IMR-90 (cell line): ENCODE measurements around the gene SLC2A13. TPM values are rescaled to one million over a fixed set of nuclear protein-coding genes. Genes with fewer than 3 reads are reported as not detected.

ENCODE experiments used
- ATAC-seq: fragments of 200-7000 bp; cut with Tn5 transposase; 2 replicates; pipeline ENCODE4 v1.9.1; 2020; ENCODE audit warnings: low read depth, mild to moderate bottlenecking, moderate library complexity
- BruUV-seq: library from RNA; stranded (reverse); fragments of 400-500 nt; replicated peaks from 2 replicates; lab custom pipeline; 2021; lab: Mats Ljungman, UMichigan
- CTCF ChIA-PET: fragments of 300-600 bp; formaldehyde crosslinking; extraction: SDS; loops from one replicate; lab custom pipeline; 2021; ENCODE audit warnings: antibody characterized with exemption; lab: Yijun Ruan, JAX
- POLR2A ChIA-PET: fragments of 300-600 bp; sonication (Branson Sonifier 250); formaldehyde crosslinking; loops from one replicate; lab custom pipeline; 2022; ENCODE audit warnings: antibody characterized with exemption; ENCODE audit not compliant: unreplicated experiment; lab: Charles Lee
- DNase-seq: peaks from one replicate; pipeline ENCODE4 v3.0.0; 2013
- H2AFZ ChIP-seq: replicated peaks from 2 replicates; pipeline ENCODE3; 2013; ENCODE audit warnings: low read length, mild to moderate bottlenecking; ENCODE audit not compliant: poor library complexity
- H2AK5ac ChIP-seq: 2 replicates; pipeline ENCODE4 v1.6.1; 2013; ENCODE audit warnings: low read depth, low read length, inconsistent platforms
- H2AK9ac ChIP-seq: replicated peaks from 2 replicates; pipeline ENCODE3; 2013; ENCODE audit warnings: mild to moderate bottlenecking, low read depth, low read length, moderate library complexity; ENCODE audit not compliant: poor library complexity
- H2BK120ac ChIP-seq: 2 replicates; pipeline ENCODE4 v1.6.1; 2013; ENCODE audit warnings: low read depth, low read length, inconsistent platforms
- H2BK15ac ChIP-seq: 3 replicates; pipeline ENCODE4 v1.6.1; 2013; ENCODE audit warnings: low read depth, low read length, inconsistent platforms
- H2BK20ac ChIP-seq: 2 replicates; pipeline ENCODE4 v1.6.1; 2013; ENCODE audit warnings: low read depth, mild to moderate bottlenecking, inconsistent platforms, low read length, moderate library complexity
- H2BK5ac ChIP-seq: 2 replicates; pipeline ENCODE4 v1.6.1; 2013; ENCODE audit warnings: mild to moderate bottlenecking, low read depth, low read length, inconsistent platforms; ENCODE audit not compliant: poor library complexity, severe bottlenecking
- H3K14ac ChIP-seq: replicated peaks from 2 replicates; pipeline ENCODE4 v1.6.1; 2013; ENCODE audit warnings: low read depth, low read length, inconsistent platforms
- H3K18ac ChIP-seq: 2 replicates; pipeline ENCODE4 v1.6.1; 2013; ENCODE audit warnings: low read depth, low read length, control low read depth
- H3K23ac ChIP-seq: 2 replicates; pipeline ENCODE4 v1.6.1; 2013; ENCODE audit warnings: low read depth, low read length, inconsistent platforms
- H3K27ac ChIP-seq: 2 replicates; pipeline ENCODE4 v1.5.1; 2013; ENCODE audit warnings: mild to moderate bottlenecking, control low read depth, low read length; ENCODE audit not compliant: insufficient read depth
- H3K27me3 ChIP-seq: 2 replicates; pipeline ENCODE4 v1.6.1; 2013; ENCODE audit warnings: low read length; ENCODE audit not compliant: control insufficient read depth, insufficient read depth
- H3K36me3 ChIP-seq: 2 replicates; pipeline ENCODE4 v1.6.1; 2013; ENCODE audit warnings: low read length, mixed read lengths; ENCODE audit not compliant: control insufficient read depth, insufficient read depth
- H3K4ac ChIP-seq: 2 replicates; pipeline ENCODE4 v1.6.1; 2013; ENCODE audit warnings: low read depth, low read length, inconsistent platforms
- H3K4me1 ChIP-seq: 2 replicates; pipeline ENCODE4 v1.6.1; 2013; ENCODE audit warnings: low read length, mixed read lengths; ENCODE audit not compliant: control insufficient read depth, insufficient read depth
- H3K4me2 ChIP-seq: 2 replicates; pipeline ENCODE4 v1.6.1; 2013; ENCODE audit warnings: low read depth, mild to moderate bottlenecking, control low read depth, low read length, moderate library complexity
- H3K4me3 ChIP-seq: 2 replicates; pipeline ENCODE4 v1.5.1; 2013; ENCODE audit warnings: low read depth, mild to moderate bottlenecking, control low read depth, low read length, moderate library complexity; ENCODE audit not compliant: insufficient read depth
- H3K56ac ChIP-seq: 2 replicates; pipeline ENCODE4 v1.6.1; 2013; ENCODE audit warnings: low read length, inconsistent platforms; ENCODE audit not compliant: insufficient read depth; ENCODE audit errors: extremely low read depth
- H3K79me1 ChIP-seq, 2 experiments: 2 replicates each; pipeline ENCODE4 v1.6.1; 2013; ENCODE audit warnings: low read length in 2 of 2, inconsistent platforms in 1 of 2, low read depth in 1 of 2
- H3K9ac ChIP-seq: 2 replicates; pipeline ENCODE4 v1.6.1; 2013; ENCODE audit warnings: low read depth, low read length, control low read depth
- H3K9me1 ChIP-seq: 2 replicates; pipeline ENCODE4 v1.6.1; 2013; ENCODE audit warnings: low read length, inconsistent platforms; ENCODE audit not compliant: insufficient read depth
- H3K9me3 ChIP-seq: 2 replicates; pipeline ENCODE4 v1.6.1; 2013; ENCODE audit warnings: low read length; ENCODE audit not compliant: control insufficient read depth, insufficient read depth
- H4K20me1 ChIP-seq: 2 replicates; pipeline ENCODE4 v1.6.1; 2013; ENCODE audit warnings: low read length, inconsistent platforms; ENCODE audit not compliant: insufficient read depth
- H4K5ac ChIP-seq: 2 replicates; pipeline ENCODE4 v1.6.1; 2013; ENCODE audit warnings: mild to moderate bottlenecking, low read depth, low read length, control low read depth
- H4K8ac ChIP-seq, 2 experiments: 2 replicates each; pipeline ENCODE4 v1.6.1; 2013; ENCODE audit warnings: low read depth in 2 of 2, low read length in 2 of 2, control low read depth in 1 of 2, inconsistent platforms in 1 of 2
- H4K91ac ChIP-seq: 2 replicates; pipeline ENCODE4 v1.6.1; 2013; ENCODE audit warnings: low read depth, low read length, inconsistent platforms; ENCODE audit not compliant: insufficient read depth
- BHLHE40 ChIP-seq: fragments of 150-350 bp; IDR thresholded peaks from 2 replicates; pipeline ENCODE4 v1.6.1; 2016; ENCODE audit warnings: mild to moderate bottlenecking, low read depth, low read length
- CHD1 ChIP-seq: IDR thresholded peaks from 2 replicates; pipeline ENCODE4 v1.6.1; 2012; ENCODE audit warnings: low read depth, low read length, improper control_type of control experiment
- CTCF ChIP-seq: conservative IDR thresholded peaks from 2 replicates; pipeline ENCODE4 v1.5.1; 2012; ENCODE audit warnings: mild to moderate bottlenecking, low read depth, low read length, improper control_type of control experiment
- ELK1 ChIP-seq: fragments of 150-350 bp; IDR thresholded peaks from 2 replicates; pipeline ENCODE4 v1.6.1; 2016; ENCODE audit warnings: low read depth, mild to moderate bottlenecking, low read length, moderate library complexity, borderline replicate concordance
- FOS ChIP-seq: fragments of 150-350 bp; IDR thresholded peaks from 2 replicates; pipeline ENCODE4 v1.6.1; 2016; ENCODE audit warnings: low read depth, low read length
- MAZ ChIP-seq: IDR thresholded peaks from 2 replicates; pipeline ENCODE4 v1.6.1; 2012; ENCODE audit warnings: low read depth, mild to moderate bottlenecking, low read length, improper control_type of control experiment, moderate library complexity, borderline replicate concordance
- MXI1 ChIP-seq: IDR thresholded peaks from 2 replicates; pipeline ENCODE4 v1.6.1; 2012; ENCODE audit warnings: low read depth, mild to moderate bottlenecking, low read length, moderate library complexity, borderline replicate concordance
- POLR2A ChIP-seq: IDR thresholded peaks from 2 replicates; pipeline ENCODE4 v1.6.1; 2012; ENCODE audit warnings: mild to moderate bottlenecking, low read depth, low read length
- RAD21 ChIP-seq: IDR thresholded peaks from 2 replicates; pipeline ENCODE4 v1.6.1; 2012; ENCODE audit warnings: low read length, improper control_type of control experiment
- RCOR1 ChIP-seq: IDR thresholded peaks from 2 replicates; pipeline ENCODE4 v1.6.1; 2012; ENCODE audit warnings: mild to moderate bottlenecking, low read length, improper control_type of control experiment; ENCODE audit not compliant: insufficient replicate concordance
- RFX5 ChIP-seq: IDR thresholded peaks from 2 replicates; pipeline ENCODE4 v1.8.0; 2012; ENCODE audit warnings: low read depth, mild to moderate bottlenecking, low read length, moderate library complexity
- SMC3 ChIP-seq: fragments of 150-350 bp; IDR thresholded peaks from 2 replicates; pipeline ENCODE4 v1.6.1; 2016; ENCODE audit warnings: low read depth, mild to moderate bottlenecking, antibody characterized with exemption, low read length, moderate library complexity
- USF2 ChIP-seq: fragments of 150-350 bp; IDR thresholded peaks from 2 replicates; pipeline ENCODE4 v1.6.1; 2017; ENCODE audit warnings: mild to moderate bottlenecking, antibody characterized with exemption, low read length, low read depth
- WGBS, 2 experiments: methylation state at CpG; one replicate each; pipeline versions ENCODE4 v1.1.5 to v1.1.7; 2013; ENCODE audit warnings: missing lambda C conversion rate in 2 of 2; ENCODE audit not compliant: insufficient read length in 1 of 2; ENCODE audit errors: extremely low coverage in 2 of 2; 5-methylcytosine and 5-hydroxymethylcytosine counted together
- dilution Hi-C: fragments of 300-500 bp; cut with HindIII; formaldehyde crosslinking; loops from one replicate; pipeline ENCODE4 v1.14.3; 2018; ENCODE audit warnings: low sequenced_read_pairs; ENCODE audit not compliant: unreplicated experiment
- in situ Hi-C: fragments of 300-500 bp; cut with MboI; formaldehyde crosslinking; loops from 3 replicates; pipeline ENCODE4 v1.14.3; 2019; ENCODE audit warnings: low sequenced_read_pairs, inconsistent platforms, mixed read lengths
- intact Hi-C: fragments of 100-400 bp; cut with micrococcal nuclease; formaldehyde crosslinking; loops from 2 replicates; pipeline ENCODE4 v1.10.0; 2022
- polyA plus RNA-seq, 3 experiments: library from polyadenylated mRNA; depleted of rRNA; stranded (reverse); fragments of >200 nt; gene quantifications; 2 replicates each; pipeline ENCODE4 v1.2.3, GENCODE V29; 2012; ENCODE audit warnings: low replicate concordance in 1 of 3
- total RNA-seq: library from RNA; depleted of rRNA; stranded (reverse); fragments of >200 nt; gene quantifications from 2 replicates; pipeline ENCODE4 v1.2.3, GENCODE V29; 2012

The SLC2A13 gene
- total and polyA plus RNA-seq, 2 of the 4 experiments (the other 2 are of a cell fraction): 1.5 to 3.9 TPM

GRCh38 chr12:40144023-40144422, 38.1 kb upstream of the SLC2A13 start:
- H2AK9ac ChIP-seq: no peak overlapping the region
- no peak overlapping the region for H3K18ac ChIP-seq
- DNase-seq: no peak
- dilution Hi-C loops: no loop called here
- H3K27me3 ChIP-seq: no peaks in the 10 kb centered on the region
- H4K20me1 ChIP-seq: no peaks in the 10 kb centered on the region
- H3K4me3 ChIP-seq: no peak overlapping the region
- no peak overlapping the region for H2BK15ac ChIP-seq
- no peak overlapping the region for H2BK5ac ChIP-seq
- ChIA-PET POLR2A (no interaction called here), CTCF (no interaction called here)
- no peak overlapping the region for H3K4me2 ChIP-seq
- TF ChIP-seq CTCF (no peak), POLR2A (no peak), SMC3 (no peak), FOS (no peak), CHD1 (no peak), RAD21 (no peak), RCOR1 (no peak), RFX5 (no peak), ELK1 (no peak), MAZ (no peak), BHLHE40 (no peak), MXI1 (no peak), USF2 (no peak)
- no peak overlapping the region for H4K5ac ChIP-seq
- no peak overlapping the region for H2BK120ac ChIP-seq
- no peak overlapping the region for H3K56ac ChIP-seq
- no peaks in the 10 kb centered on the region for H3K9me3 ChIP-seq
- H3K14ac ChIP-seq: no peak overlapping the region
- H3K4me1 ChIP-seq: no peaks in the 10 kb centered on the region
- no peaks in the 10 kb centered on the region for H3K79me1 ChIP-seq
- in situ Hi-C loops: no loop called here
- H4K8ac ChIP-seq: no peak overlapping the region
- intact Hi-C loops: no loop called here
- H3K36me3 ChIP-seq: no peaks in the 10 kb centered on the region
- no peak overlapping the region for H3K4ac ChIP-seq
- H2BK20ac ChIP-seq: no peak overlapping the region
- no TSS peak for BruUV-seq
- WGBS, 2 experiments: no CpG with 5 or more reads among the region's 1 CpG
- H3K9me1 ChIP-seq: no peaks in the 10 kb centered on the region
- no peak overlapping the region for H4K91ac ChIP-seq
- H3K23ac ChIP-seq: no peak overlapping the region
- no peak overlapping the region for H3K27ac ChIP-seq
- no peak for ATAC-seq
- no peak overlapping the region for H2AK5ac ChIP-seq
- no peak overlapping the region for H2AFZ ChIP-seq
- no peak overlapping the region for H3K9ac ChIP-seq
